Activated CD4-positive, alpha-beta T cell treated with anti-CD3 and anti-CD28 coated beads for 4 hours (primary cell): Measurements from ENCODE around the gene UBTD2.
"Not testable (repeated sequence)": the region's sequence is repeated elsewhere in the genome, so short reads cannot be mapped to it uniquely, and the experiment has no call there.

Source experiments
- DNase-seq, 2 donors: peaks; one replicate each; pipeline ENCODE4 v3.0.0-alpha.2; 2020

The UBTD2 gene

GRCh38 chr5:172245046-172245445 lies 38.5 kb downstream of the UBTD2 start:
- DNase-seq: no peak

GRCh38 chr5:172243302-172243701 lies 40.3 kb downstream of the UBTD2 start:
- DNase-seq: no peak

GRCh38 chr5:172238334-172238733 lies 45.2 kb downstream of the UBTD2 start:
- DNase-seq: no peak

- no peak for DNase-seq
Observed at GRCh38 chr5:172235827-172236736, 47.5 kb downstream of the UBTD2 start.

- DNase-seq: no peak
Observed at GRCh38 chr5:172235132-172235780, 48.3 kb downstream of the UBTD2 start.

- no peak for DNase-seq
Observed at GRCh38 chr5:172234031-172234430, 49.5 kb downstream of the UBTD2 start.

GRCh38 chr5:172229904-172230303 lies 53.7 kb downstream of the UBTD2 start:
- DNase-seq: no peak

- DNase-seq: no peak
Observed at GRCh38 chr5:172224996-172225395, 58.6 kb downstream of the UBTD2 start.

- peak; percentile 16 to 17 for DNase-seq
Observed at GRCh38 chr5:172223901-172224873, 59.4 kb downstream of the UBTD2 start.

- DNase-seq: no peak
Observed at GRCh38 chr5:172219296-172219695, 64.3 kb downstream of the UBTD2 start.

GRCh38 chr5:172216345-172216744 lies 67.2 kb downstream of the UBTD2 start:
- DNase-seq: no peak

GRCh38 chr5:172213126-172213525 lies 70.4 kb downstream of the UBTD2 start:
- no peak for DNase-seq

- no peak for DNase-seq
Observed at GRCh38 chr5:172211676-172212075, 71.9 kb downstream of the UBTD2 start.

- no peak for DNase-seq
Observed at GRCh38 chr5:172209714-172210113, 73.8 kb downstream of the UBTD2 start.

- no peak for DNase-seq
Observed at GRCh38 chr5:172207511-172207910, 76.1 kb downstream of the UBTD2 start.

- not testable (repeated sequence) for DNase-seq
Observed at GRCh38 chr5:172205984-172206383, 77.6 kb downstream of the UBTD2 start.

- no peak for DNase-seq
Observed at GRCh38 chr5:172200476-172200875, 83.1 kb downstream of the UBTD2 start.

- no peak for DNase-seq
Observed at GRCh38 chr5:172199446-172199845, 84.1 kb downstream of the UBTD2 start.

GRCh38 chr5:172197775-172198174 lies 85.8 kb downstream of the UBTD2 start:
- DNase-seq: not testable (repeated sequence)

- no peak for DNase-seq
Observed at GRCh38 chr5:172194985-172195774, 88.4 kb downstream of the UBTD2 start.

- no peak for DNase-seq
Observed at GRCh38 chr5:172193872-172194271, 89.7 kb downstream of the UBTD2 start, which contains the start of gene EFCAB9. Gene EFCAB9 (plus strand): TSS chr5:172194172. CDS start chr5:172194173, 1 bp downstream.

- DNase-seq: no peak
Observed at GRCh38 chr5:172189693-172190296, 93.8 kb downstream of the UBTD2 start.
